Activated T-cell treated with anti-CD3 and anti-CD28 coated beads for 4 hours (primary cell): Measurements from ENCODE around the gene NLRP2B.
"Not testable (repeated sequence)": the region's sequence is repeated elsewhere in the genome, so short reads cannot be mapped to it uniquely, and the experiment has no call there.

Source experiments
- DNase-seq: peaks from one replicate; pipeline ENCODE4 v3.0.0-alpha.2; 2020

Gene NLRP2B

DNA sequence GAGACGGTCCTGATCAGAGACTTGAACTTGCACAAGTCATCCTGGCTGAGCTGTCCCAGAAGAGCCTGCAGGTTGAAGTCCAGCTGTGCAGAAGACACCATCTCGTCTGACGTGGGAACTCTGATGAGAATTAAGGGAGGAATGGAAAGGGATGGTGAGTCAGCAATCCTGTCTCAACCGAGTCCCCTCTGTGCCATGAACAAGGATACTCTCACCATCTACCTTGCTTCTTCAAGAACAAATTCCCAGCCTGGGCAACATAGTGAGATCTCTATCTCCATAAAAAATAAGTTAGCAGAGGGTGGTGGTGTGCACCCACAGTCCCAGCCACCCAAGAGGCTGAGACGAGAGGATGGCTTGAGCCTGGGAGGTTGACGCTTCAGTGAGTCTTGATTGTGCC, at the start of gene NLRP2B:
Gene NLRP2B (minus strand): TSS at position 101 of the 400 bp plus-strand sequence.
- no peak for DNase-seq

DNA sequence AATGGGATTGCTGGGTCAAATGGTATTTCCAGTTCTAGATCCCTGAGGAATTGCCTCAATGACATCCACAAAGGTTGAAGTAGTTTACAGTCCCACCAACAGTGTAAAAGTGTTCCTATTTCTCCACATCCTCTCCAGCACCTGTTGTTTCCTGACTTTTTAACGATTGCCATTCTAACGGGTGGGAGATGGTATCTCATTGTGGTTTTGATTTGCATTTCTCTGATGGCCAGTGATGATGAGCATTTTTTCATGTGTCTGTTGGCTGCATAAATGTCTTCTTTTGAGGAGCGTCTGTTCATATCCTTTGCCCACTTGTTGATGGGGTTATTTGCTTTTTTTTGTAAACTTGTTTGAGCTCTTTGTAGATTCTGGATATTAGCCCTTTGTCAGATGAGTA, 45.9 kb upstream of the NLRP2B start:
- DNase-seq, result not testable (repeated sequence)

- DNase-seq, result no peak
These were observed 1.3 kb upstream of the NLRP2B start for GRCh38 chrX:57681341-57681740.

GRCh38 chrX:57678686-57679428, 1.2 kb downstream of the NLRP2B start:
- DNase-seq, result no peak

DNA sequence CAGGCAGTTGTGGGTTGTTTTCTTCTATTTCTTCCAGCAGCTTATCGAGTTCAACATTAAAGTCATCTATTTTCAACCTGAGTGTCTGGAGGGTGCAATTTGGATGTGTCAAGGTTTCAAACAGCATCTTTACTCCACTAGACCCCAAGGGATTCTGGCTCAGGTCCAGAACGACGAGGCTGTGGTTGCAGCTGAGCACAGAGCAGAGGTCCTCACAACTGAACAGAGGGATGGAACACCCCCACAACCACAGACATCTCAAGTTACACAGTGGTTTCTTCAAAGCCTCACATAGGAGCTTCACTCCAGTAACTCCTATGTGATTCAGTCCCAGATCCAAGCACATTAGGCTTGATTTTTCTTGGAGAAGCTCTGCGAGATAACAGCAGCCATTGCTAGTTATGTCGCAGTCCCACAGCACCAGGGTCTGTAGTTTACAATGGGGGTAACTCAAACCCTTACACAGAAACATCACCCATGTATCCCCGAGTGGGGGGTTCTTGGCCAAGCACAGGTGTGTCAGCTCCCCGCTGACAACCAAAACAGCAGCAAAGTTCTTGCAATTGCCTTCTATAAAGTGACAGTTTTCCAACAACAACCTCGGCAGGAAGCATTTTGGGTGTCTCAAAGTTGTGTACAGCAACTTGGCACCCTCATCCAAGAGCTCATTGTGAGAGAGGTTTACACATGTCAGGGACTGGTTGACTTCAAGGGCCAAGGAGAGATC, 2.8 kb downstream of the NLRP2B start:
- DNase-seq, result no peak

DNA sequence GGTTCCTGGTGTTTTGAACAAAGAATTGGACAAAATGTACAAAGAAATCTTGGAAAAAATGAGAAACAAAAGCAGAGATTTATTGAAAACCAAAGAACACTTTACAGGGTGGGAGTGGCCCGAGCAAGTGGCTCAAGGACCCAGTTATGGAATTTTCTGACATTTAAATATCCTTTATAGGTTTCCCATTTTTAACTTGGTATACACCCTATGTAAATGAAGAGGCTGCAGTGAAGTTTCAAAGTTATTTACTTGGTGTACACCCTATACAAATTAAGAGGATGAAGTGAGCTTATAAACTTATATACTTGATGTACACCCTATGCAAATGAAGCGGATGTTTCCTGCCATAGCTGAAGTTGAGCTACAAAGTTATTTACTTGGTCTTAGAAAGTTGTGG, 4.7 kb downstream of the NLRP2B start:
- no peak for DNase-seq

DNA sequence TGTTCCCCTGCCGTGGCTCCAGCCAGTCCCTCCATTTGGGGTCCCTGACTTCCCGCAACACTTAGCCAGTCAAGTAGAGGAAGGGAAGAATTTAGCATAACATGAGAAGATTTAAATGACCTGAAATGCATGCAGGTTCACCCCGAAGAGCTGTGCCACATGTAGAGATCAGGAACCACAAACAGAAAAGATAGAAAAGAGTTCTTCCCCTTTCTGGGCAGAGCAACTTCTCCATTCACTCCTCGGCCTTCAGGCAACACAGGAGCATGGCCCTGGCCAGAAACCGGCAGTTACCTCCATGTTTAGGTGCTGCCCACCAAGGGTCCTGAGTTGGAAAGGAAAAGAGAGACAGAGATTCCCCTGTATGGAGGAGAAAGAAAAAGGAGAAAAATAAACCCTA, 5.2 kb downstream of the NLRP2B start:
- DNase-seq, result no peak

DNA sequence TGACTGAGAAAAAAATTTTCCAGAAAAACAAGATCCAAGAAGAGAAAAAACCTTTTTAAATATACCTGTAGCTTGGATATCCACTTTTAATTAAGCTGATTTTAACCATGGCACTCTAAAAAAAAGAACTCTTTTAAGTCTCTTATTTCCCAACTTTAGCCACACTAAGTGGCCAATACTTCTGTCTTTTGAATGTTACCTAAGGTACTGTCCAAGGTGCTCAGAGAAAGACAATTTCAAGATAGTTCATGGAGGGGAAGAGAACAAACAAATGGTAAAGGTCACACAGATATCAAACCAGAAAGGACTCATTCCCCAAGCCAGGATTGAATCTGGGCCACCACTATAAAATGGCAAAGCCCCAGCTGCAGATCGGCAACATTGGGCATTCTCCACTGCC, 10.1 kb downstream of the NLRP2B start:
- no peak for DNase-seq

DNA sequence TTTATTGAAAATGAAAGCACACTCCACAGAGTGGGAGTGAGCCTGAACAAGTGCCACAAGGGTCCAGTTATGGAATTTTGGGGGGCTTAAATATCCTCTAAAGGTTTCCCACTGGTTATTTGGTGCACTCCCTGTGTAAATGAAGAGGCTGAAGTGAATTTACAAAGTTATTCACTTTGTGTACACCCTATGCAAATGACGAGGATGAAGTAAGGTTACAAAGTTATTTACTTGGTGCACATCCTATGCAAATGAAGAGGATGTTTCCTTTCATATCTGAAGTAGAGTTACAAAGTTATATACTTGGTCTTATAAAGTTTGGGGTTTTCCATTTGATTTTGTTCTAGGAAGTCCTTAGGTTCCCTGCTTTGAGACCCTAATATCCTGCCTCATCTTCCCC, 13.1 kb downstream of the NLRP2B start:
- DNase-seq, result no peak

- no peak for DNase-seq
These were observed 25.0 kb downstream of the NLRP2B start for GRCh38 chrX:57655065-57655464.

DNA sequence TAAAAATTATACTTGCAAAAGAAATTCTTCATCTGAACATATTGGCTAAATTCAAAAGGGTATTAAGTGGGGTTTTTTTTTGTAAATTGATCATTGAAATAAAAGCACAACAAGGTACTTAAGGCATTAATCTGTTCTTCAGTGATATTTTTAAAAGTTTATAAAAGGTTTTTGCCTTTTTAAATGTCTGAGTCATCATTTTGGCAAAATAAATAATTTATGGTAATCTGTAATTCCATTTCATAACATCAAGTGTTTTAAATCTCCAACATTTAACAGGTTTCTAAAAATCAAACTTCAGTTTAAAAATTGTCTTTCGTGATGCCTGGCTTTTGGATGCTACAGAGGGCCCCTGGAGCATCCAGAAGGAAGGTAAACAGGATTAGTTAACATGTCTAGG, 27.4 kb downstream of the NLRP2B start:
- DNase-seq, result no peak

DNA sequence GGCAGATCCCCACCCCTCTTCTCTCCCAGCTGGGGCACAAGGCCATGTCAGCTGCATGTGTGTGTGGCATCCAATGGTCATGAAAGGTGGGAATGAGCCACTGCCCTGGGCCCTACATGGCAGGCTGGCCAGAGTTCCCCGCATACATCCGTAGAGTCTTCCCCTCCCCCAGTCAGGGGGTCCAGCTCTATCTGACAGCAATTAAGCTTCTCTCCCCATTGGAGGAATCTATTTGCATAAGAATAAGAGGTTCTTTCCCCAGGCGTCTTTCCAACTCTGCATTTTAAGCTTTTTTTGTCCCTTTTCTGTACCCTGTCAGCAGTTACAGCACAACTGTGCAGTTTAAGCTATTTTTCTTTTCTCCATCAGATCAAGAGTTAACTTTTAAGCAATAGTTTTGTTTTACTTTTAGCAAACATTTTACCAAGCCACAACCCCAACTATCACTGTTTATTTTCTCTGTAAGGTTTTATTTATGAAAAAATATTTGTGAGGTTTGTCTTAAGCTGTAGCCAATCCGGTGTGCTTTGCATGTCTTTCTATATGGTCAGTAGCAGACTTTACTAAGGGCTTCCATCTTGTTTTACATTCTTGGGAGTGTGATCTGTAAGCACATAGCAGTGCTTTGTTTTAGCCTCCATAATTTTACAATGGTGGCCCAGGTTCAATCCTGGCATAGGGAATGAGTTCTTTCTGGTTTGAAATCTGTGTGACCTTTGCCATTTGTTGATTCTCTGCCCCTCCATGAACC, 28.7 kb downstream of the NLRP2B start:
- no peak for DNase-seq

DNA sequence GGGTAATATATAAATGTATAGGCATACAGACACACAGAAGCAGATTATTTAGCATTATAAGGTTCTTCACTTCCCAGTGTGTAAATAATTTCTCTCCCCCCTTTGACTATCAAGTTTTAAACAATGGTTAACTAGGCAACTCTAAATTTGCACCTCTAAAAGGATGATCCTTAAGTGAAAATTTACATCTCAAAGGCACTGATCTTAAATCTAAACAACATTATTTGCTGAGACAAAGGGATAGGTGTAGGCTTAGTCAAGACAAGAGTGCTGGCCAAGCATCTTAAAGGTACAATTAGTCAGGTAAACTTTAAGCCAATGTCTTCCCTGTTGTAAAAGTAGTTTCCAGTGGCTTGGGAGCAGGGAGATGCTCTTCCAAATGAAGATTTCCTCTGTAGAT, 33.0 kb downstream of the NLRP2B start:
- no peak for DNase-seq

- no peak for DNase-seq
These were observed 36.4 kb downstream of the NLRP2B start for GRCh38 chrX:57643698-57644097.

DNA sequence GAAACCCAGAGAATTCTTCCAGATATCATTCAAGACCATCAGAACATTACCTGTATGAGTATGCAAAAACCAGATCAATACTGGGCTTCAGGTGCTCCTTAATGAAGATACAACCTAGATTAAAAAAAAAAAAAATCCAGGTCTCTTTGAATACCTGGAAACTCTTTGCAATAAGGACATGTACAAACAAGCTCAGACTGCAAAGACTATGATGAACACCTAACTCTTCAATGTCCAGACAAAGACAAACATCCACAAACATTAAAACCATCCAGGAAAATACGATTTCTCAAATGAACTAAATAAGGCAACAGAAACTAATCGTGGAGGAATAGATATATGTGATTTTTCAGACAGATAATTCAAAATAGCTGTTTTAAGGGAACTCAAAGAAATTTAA, 38.7 kb downstream of the NLRP2B start:
- no peak for DNase-seq

GRCh38 chrX:57640674-57641016, 39.4 kb downstream of the NLRP2B start:
- no peak for DNase-seq

DNA sequence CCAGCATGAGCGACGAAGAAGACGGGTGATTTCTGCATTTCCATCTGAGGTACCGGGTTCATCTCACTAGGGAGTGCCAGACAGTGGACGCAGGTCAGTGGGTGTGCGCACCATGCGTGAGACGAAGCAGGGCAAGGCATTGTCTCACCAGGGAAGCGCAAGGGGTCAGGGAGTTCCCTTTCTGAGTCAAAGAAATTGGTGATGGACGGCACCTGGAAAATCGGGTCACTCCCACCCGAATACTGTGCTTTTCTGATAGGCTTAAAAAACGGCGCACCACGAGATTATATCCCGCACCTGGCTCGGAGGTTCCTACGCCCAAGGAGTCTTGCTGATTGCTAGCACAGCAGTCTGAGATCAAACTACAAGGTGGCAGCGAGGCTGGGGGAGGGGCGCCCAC, 50.6 kb downstream of the NLRP2B start:
- DNase-seq, result not testable (repeated sequence)
